NCI-H1092 (cell line): ENCODE data around the gene DGLUCY.
"Not testable (repeated sequence)": the region's sequence is repeated elsewhere in the genome, so short reads cannot be mapped to it uniquely, and the experiment has no call there.

Experiments used
- DNase-seq: peaks from one replicate; lab custom pipeline; 2025; lab: John Stamatoyannopoulos, UW

The DGLUCY gene

GRCh38 chr14:91108941-91109611, 4.8 kb upstream of the DGLUCY start:
- DNase-seq, result no peak

- DNase-seq, result no peak
Measured at GRCh38 chr14:91111443-91111842, 2.4 kb upstream of the DGLUCY start.

GRCh38 chr14:91112194-91112593, 1.7 kb upstream of the DGLUCY start:
- no peak for DNase-seq

- no peak for DNase-seq
Measured at GRCh38 chr14:91114079-91115065, 499 bp downstream of the DGLUCY start.

GRCh38 chr14:91115986-91116770, 2.3 kb downstream of the DGLUCY start:
- DNase-seq, result no peak

- no peak for DNase-seq
Measured at GRCh38 chr14:91116913-91117588, 3.2 kb downstream of the DGLUCY start.

- no peak for DNase-seq
Measured at GRCh38 chr14:91117960-91118359, 4.1 kb downstream of the DGLUCY start.

- no peak for DNase-seq
Measured at GRCh38 chr14:91118511-91119068, 4.7 kb downstream of the DGLUCY start.

- no peak for DNase-seq
Measured at GRCh38 chr14:91119556-91120311, 5.9 kb downstream of the DGLUCY start.

- no peak for DNase-seq
Measured at GRCh38 chr14:91123201-91123600, 9.3 kb downstream of the DGLUCY start.

- DNase-seq, result not testable (repeated sequence)
Measured at GRCh38 chr14:91124406-91125270, 10.8 kb downstream of the DGLUCY start.

- DNase-seq, result no peak
Measured at GRCh38 chr14:91125271-91125660, 11.4 kb downstream of the DGLUCY start.

- DNase-seq, result no peak
Measured at GRCh38 chr14:91125801-91126200, 11.9 kb downstream of the DGLUCY start.

- DNase-seq, result no peak
Measured at GRCh38 chr14:91126761-91127160, 12.9 kb downstream of the DGLUCY start.

GRCh38 chr14:91127401-91127801, 13.5 kb downstream of the DGLUCY start:
- no peak for DNase-seq

- no peak for DNase-seq
Measured at GRCh38 chr14:91127924-91128323, 14.1 kb downstream of the DGLUCY start.

- DNase-seq, result no peak
Measured at GRCh38 chr14:91128699-91129098, 14.8 kb downstream of the DGLUCY start.

GRCh38 chr14:91129261-91129660, 15.4 kb downstream of the DGLUCY start:
- no peak for DNase-seq

GRCh38 chr14:91135039-91135438, 21.2 kb downstream of the DGLUCY start:
- no peak for DNase-seq
